Suppressor macrophage treated with lipopolysaccharide for 1 hour (primary cell): ENCODE measurements around the gene CFAP251.
"Not testable (repeated sequence)": the region's sequence is repeated elsewhere in the genome, so short reads cannot be mapped to it uniquely, and the experiment has no call there.

ENCODE experiments used
- DNase-seq, 3 donors: peaks; one replicate each; pipeline ENCODE4 v3.0.0-alpha.2; 2020 to 2022

CFAP251 gene

GRCh38 chr12:121917950-121918678, at the start of gene CFAP251:
CFAP251 (plus strand) TSS chr12:121918592; CDS start chr12:121921306, 2,714 bp downstream.
- DNase-seq = peak; percentile 96 to 98 (median 96)

- DNase-seq = not testable (repeated sequence)
These were observed 49.2 kb upstream of the CFAP251 start for GRCh38 chr12:121869229-121869628.

DNA sequence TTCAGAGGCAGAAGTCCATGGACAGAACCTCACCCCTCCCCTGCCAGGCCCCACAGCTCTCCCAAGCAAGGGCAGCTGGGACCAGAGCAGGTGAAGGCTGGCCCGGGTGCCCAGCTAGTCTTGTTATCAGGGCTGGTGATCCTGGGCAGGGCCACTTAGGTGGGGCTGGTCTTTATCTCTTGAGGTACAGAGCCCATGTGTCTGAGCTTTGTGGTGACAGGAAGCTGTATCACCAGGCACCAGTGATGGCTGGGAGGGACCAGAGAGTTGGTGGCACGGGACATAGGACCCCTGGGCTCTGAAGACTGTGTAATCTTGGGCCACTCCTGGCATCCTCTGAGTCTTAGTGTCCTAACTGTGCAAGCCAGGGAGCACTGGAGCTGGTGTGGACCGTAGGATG, 46.9 kb upstream of the CFAP251 start:
- DNase-seq = no peak

- peak in 1 of 3 donors; percentile 20 for DNase-seq
These were observed 45.7 kb upstream of the CFAP251 start for GRCh38 chr12:121872546-121873215.

GRCh38 chr12:121873216-121873569, 45.2 kb upstream of the CFAP251 start:
- peak in 1 of 3 donors; percentile 17 for DNase-seq

DNA sequence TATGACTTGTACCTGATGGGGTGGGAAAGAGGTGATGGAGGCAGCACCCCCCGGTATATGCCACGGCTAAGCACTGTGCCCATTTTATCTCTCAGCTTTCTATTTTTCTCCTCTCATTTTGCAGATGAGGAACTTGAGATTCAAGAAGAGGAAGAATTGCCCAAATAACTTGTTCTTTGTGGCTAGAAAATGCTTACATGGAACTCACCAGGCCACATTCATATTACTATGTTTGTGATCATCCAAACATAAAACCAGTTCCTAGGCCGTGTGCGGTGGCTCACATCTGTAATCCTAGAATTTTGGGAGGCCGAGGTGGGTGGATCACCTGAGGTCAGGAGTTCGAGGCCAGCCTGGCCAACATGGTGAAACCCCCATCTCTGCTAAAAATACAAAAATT, 44.3 kb upstream of the CFAP251 start:
- DNase-seq = peak in 2 of 3 donors; percentile 48 to 55

- DNase-seq = no peak
These were observed 42.8 kb upstream of the CFAP251 start for GRCh38 chr12:121875582-121875981.

- not testable (repeated sequence) for DNase-seq
These were observed 42.3 kb upstream of the CFAP251 start for GRCh38 chr12:121876080-121876447.

DNA sequence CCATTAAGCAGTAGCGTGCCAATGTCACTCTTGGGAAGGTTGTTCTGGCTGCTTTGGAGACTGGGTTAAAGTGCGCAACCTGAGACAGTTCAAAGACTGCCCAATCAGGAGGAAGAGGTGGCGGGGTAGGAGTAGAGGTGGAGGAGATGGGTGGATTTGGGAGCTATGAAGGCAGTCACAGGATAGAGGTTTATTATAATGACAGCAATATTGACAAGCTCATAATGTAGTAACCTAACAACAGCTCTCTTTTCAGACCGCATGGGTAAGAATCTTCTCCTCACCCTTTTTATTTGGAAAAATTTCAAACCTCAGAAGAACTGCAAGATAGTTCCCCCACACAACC, 35.1 kb upstream of the CFAP251 start:
- DNase-seq = no peak

GRCh38 chr12:121885129-121885528, 33.3 kb upstream of the CFAP251 start:
- peak; percentile 36 to 55 (median 46) for DNase-seq

DNA sequence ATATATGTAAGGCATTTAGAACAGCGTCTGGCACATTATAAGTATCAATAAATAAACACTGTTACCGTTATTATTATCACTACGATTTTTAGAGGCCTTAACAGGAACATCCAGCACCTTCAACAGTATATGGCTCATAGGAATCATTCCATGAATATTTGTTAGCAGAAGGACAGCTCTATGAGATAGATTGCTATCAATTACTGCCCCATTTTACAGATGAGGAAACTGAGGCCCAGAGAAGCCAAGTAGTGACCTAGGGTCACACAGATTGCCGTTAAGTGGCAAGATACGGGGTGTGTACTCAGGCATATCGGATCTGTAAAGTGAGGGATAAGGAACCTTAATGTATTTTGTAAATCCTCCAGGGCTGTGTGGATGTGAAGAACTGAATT, 30.3 kb upstream of the CFAP251 start:
- DNase-seq = no peak

DNA sequence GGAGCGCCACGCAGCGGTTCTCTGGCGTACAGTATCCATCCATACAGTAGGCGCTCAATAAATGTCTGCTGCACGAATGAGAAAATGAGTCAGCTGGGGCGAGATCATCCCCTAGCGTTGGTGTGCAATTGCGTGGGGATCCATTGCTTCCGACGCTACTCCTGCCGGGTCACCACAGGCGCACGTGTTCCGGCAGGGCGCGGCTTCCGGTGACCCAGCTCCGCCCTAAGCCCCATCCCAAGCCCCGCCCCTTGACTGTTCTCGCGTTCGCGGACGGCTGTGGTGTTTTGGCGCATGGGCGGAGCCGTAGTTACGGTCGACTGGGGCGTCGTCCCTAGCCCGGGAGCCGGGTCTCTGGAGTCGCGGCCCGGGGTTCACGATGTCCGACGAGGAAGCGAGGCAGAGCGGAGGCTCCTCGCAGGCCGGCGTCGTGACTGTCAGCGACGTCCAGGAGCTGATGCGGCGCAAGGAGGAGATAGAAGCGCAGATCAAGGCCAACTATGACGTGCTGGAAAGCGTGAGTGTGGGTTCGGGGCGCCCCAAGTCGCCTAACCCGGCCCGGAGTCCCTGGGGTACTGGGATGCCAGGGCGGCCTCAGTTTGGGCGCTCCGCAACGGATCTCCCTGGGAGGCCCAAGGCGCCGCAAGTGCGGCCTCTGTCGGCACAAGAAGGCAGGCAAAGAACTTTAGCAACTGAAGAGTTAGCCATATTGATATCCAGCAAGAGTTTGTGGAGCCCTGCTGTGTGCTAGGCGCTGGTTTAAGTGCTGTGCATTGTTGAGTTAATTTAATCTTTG, 29.7 kb upstream of the CFAP251 start, which contains the start of gene PSMD9:
TSS of gene PSMD9 (plus strand) at position 313 of the 796 bp plus-strand sequence. CDS start at position 380, 67 bp downstream.
- DNase-seq = peak; percentile 99

- no peak for DNase-seq
These were observed 29.1 kb upstream of the CFAP251 start for GRCh38 chr12:121889274-121889624.

DNA sequence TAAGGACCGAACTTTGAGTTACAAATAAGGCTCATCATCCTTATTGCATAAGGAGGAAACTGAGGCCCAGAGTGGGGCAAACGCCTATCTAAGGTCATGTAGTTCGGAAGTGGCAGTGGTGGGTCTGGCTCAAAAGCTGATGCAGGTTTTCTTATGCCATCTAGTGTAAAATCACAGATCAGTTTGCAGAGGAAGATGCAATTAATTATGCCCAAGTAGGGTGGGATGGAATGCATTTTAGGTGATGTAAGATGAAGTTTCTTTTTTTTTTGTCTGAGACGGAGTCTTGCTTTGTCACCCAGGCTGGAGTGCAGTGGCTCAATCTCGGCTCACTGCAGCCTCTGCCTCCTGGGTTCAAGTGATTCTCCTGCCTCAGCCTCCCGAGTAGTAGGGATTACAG, 28.7 kb upstream of the CFAP251 start:
- not testable (repeated sequence) for DNase-seq

DNA sequence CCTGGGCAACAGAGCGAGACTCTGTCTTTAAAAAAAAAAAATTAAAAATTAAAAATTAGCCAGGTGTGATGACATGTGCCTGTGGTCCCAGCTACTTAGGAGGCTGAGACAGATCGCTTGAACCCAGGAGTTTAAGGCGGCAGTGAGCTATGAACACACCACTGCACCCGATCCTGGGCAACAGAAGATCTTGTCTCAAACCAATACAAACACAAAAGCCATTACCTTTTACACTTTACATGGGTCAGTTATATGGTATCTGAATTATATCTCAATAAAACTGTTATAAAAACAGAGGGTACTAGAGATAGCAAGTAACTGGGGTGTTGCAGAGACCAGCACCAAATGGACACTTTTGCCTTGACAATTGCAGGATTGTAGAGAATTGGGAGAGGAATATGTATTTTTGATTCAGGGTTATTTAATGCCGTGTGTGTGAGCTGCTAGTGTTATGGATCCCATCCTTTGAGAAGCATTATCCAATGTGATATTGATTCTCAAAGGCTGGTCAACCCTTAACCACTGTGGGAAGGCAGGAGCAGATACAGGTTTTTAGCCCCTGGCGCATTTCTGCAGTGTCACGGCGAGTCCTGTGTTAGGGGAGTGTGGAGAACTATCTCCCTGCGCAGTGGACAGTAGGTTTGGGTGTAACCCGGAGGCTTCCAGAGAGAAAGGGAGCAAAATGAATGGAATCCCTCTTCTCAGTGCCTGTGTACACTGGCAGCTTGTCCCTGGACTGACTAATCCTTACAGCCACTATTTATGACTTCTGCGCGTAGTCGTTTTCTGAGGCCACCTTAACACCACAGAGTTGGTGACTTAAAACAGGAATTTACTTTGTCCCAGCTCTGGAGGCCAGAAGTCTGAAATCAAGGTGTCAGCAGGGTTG, 25.5 kb upstream of the CFAP251 start:
- no peak for DNase-seq

DNA sequence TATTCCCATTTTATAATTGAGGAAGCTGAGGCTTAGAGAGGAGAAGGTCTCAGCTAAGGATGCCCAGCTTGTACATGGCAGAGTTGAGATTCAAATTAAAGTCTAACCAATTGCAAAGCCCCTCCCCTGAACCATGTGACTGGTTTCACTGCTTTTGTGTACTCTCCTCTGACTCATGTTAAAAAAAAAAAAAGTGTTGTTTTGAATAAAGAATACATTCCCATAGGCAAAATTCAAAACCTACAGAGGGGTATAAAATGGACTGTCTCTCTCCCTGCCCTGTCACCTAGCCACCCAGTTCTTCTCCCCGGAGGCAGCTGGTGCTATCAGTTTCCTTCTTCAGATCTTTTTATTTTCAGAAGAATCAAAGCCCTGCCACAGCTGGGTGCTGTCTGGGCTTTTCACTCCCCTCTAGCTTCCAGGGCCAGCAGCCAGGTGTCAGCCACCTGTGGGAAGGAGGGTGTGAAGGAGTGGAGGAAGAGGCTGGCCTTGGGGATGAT, 24.4 kb upstream of the CFAP251 start:
- DNase-seq = peak; percentile 46 to 60 (median 51)

DNA sequence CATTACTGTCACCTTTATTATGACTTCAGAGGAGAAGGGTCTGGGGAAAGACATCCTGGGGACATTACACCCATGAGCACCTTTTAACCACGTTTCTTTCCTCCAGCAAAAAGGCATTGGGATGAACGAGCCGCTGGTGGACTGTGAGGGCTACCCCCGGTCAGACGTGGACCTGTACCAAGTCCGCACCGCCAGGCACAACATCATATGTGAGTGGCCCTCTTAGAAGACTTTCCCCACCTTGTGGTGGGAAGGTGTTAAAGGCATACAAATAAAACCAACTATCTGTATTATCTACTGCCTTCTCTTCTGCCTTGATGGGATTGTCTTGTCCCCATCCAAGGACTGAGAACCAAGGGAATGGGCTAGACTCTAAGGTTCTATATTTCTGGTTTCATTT, 23.8 kb upstream of the CFAP251 start:
- DNase-seq = no peak

GRCh38 chr12:121898287-121898686, 20.1 kb upstream of the CFAP251 start:
- no peak for DNase-seq

GRCh38 chr12:121899590-121899989, 18.8 kb upstream of the CFAP251 start:
- DNase-seq = no peak

DNA sequence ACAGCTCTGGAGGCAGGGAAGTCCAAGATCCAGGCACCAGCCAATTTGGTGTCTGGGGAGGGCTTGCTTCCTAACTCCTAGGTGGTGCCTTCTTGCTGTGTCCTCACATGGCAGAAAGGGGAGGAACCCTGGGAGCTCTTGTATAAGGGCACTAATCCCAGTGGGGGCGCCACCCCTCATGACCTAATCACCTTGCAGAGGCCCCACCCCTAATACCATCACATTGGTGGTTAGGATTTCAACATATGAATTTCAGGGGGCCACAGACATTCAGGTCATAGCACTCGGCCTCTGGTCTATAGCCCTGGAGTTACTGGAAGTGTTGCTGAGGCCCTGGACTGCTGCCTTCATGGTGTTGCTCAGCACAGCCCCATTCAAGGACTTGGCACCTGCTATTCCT, 15.2 kb upstream of the CFAP251 start:
- no peak for DNase-seq

DNA sequence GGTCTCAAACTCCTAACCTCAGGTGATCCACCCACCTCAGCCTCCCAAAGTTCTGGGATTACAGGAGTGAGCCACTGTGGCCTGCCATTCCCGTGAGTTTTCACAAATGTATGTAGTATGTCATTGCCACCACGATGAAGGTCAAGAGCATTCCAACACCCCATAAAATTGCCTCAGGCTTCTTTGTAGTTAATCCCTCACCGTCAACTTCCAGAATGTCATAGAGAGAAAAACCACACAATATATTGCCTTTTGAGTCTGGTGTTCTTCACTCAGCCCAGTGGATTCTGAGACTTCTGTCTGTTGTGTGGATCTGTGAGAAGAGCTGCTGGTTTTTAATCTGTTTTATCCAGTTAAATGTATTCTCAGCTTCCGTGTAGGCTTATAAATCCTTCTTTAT, 12.6 kb upstream of the CFAP251 start:
- DNase-seq = no peak

DNA sequence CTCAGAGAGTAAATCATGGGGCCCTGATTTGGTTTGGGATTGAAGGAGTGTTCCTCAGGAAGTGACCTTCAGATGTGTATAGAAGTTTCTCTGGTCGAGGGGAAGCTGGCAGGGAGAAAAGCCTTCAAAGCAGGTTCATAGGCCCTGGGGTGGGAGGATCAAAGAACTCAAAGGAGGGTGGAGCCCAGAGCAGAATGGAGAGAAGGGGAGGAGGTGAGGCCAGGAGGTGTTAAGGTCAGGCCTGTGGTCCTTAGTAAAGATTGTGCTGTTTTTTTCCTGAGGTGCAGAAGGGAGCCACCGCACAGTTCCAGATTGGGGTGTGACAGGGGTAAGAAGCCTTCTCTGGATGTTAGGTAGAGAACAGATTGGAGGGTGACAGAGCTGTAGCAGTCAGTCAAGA, 9.7 kb upstream of the CFAP251 start:
- no peak for DNase-seq
